GM12878 (cell line): ENCODE data around the gene FADD. TPM values are rescaled to one million over a fixed set of nuclear protein-coding genes. Genes with fewer than 3 reads are reported as not detected.

Experiments used
- ATAC-seq: fragments of 200-7000 bp; cut with Tn5 transposase; 3 replicates; pipeline ENCODE4 v1.9.1; 2020; ENCODE audit warnings: mild to moderate bottlenecking, moderate library complexity
- BruUV-seq: library from RNA; stranded (reverse); fragments of 400-500 nt; replicated peaks from 2 replicates; lab custom pipeline; 2021; lab: Mats Ljungman, UMichigan
- CTCF ChIA-PET: fragments of 300-600 bp; sonication (Branson Sonifier 250); formaldehyde crosslinking; extraction: SDS; loops from one replicate; lab custom pipeline; 2021; ENCODE audit warnings: inconsistent platforms; lab: Yijun Ruan, JAX
- POLR2A ChIA-PET: fragments of 350-600 bp; formaldehyde crosslinking; extraction: SDS; loops from one replicate; lab custom pipeline; 2021; ENCODE audit warnings: inconsistent platforms; lab: Charles Lee
- RAD21 ChIA-PET: fragments of 300-600 bp; sonication (Branson Sonifier 250); formaldehyde crosslinking; loops from one replicate; lab custom pipeline; 2023; ENCODE audit warnings: antibody characterized with exemption; ENCODE audit not compliant: unreplicated experiment; lab: Charles Lee
- SMC1A ChIA-PET: fragments of 300-600 bp; sonication (Branson Sonifier 250); formaldehyde crosslinking; loops from one replicate; lab custom pipeline; 2023; ENCODE audit not compliant: unreplicated experiment, uncharacterized antibody; lab: Charles Lee
- DNase-seq: peaks from one replicate; pipeline ENCODE4 v3.0.0-alpha.2; 2011; ENCODE audit warnings: low read depth, low spot score
- FAIRE-seq: peaks from 3 replicates; lab custom pipeline; 2011; peaks lifted over from hg19 to GRCh38; lab: Jason Lieb, UNC
- H2AFZ ChIP-seq: 2 replicates; pipeline ENCODE4 v1.6.0; 2011; ENCODE audit warnings: low read depth, low read length, control low read depth; ENCODE audit not compliant: control insufficient read depth
- H3K27ac ChIP-seq: 2 replicates; pipeline ENCODE4 v1.5.1; 2011; ENCODE audit warnings: control low read depth; ENCODE audit not compliant: control insufficient read depth, insufficient read depth
- H3K27me3 ChIP-seq, 2 experiments: replicated peaks in 1 of 2; 2 replicates each; pipeline versions ENCODE4 v1.6.0 to v1.6.1; 2011; ENCODE audit warnings: low read length in 1 of 2; ENCODE audit not compliant: control insufficient read depth in 2 of 2, insufficient read depth in 2 of 2
- H3K36me3 ChIP-seq, 2 experiments: 2 replicates each; pipeline ENCODE4 v1.5.1; 2011; ENCODE audit warnings: low read length in 1 of 2; ENCODE audit not compliant: control insufficient read depth in 2 of 2, insufficient read depth in 2 of 2
- H3K4me1 ChIP-seq: 2 replicates; pipeline ENCODE4 v1.6.1; 2011; ENCODE audit warnings: mild to moderate bottlenecking, low read length, moderate library complexity, mixed read lengths; ENCODE audit not compliant: control insufficient read depth, insufficient read depth
- H3K4me2 ChIP-seq: 2 replicates; pipeline ENCODE4 v1.6.0; 2011; ENCODE audit warnings: control low read depth; ENCODE audit not compliant: control insufficient read depth, insufficient read depth
- H3K4me3 ChIP-seq: fragments of 200-600 bp; sonication (generic); 2 replicates; pipeline ENCODE4 v1.5.1; 2016
- H3K79me2 ChIP-seq: 2 replicates; pipeline ENCODE4 v1.6.0; 2011; ENCODE audit warnings: low read length; ENCODE audit not compliant: control insufficient read depth, insufficient read depth
- H3K9ac ChIP-seq: 2 replicates; pipeline ENCODE4 v1.8.0; 2011; ENCODE audit warnings: low read length, control low read depth, mixed read lengths; ENCODE audit not compliant: control insufficient read depth, insufficient read depth
- H3K9me3 ChIP-seq: replicated peaks from 3 replicates; pipeline ENCODE4 v1.5.1; 2011; ENCODE audit warnings: mild to moderate bottlenecking, low read length; ENCODE audit not compliant: control insufficient read depth, insufficient read depth
- H4K20me1 ChIP-seq: 2 replicates; pipeline ENCODE4 v1.6.0; 2011; ENCODE audit not compliant: control insufficient read depth, insufficient read depth
- MYC ChIP-seq: IDR thresholded peaks from 2 replicates; pipeline ENCODE4 v1.6.1; 2011; ENCODE audit warnings: mild to moderate bottlenecking, low read length, moderate library complexity, inconsistent platforms; ENCODE audit not compliant: insufficient read depth, insufficient replicate concordance, insufficient read length, severe bottlenecking
- NR2F1 ChIP-seq: fragments of 450-650 bp; conservative IDR thresholded peaks from 2 replicates; pipeline ENCODE4 v1.6.1; 2017; ENCODE audit warnings: mild to moderate bottlenecking
- PAX5 ChIP-seq: IDR thresholded peaks from 2 replicates; pipeline ENCODE4 v1.6.1; 2011; ENCODE audit warnings: low read depth, low read length, borderline replicate concordance
- RUNX3 ChIP-seq: IDR thresholded peaks from 2 replicates; pipeline ENCODE4 v1.6.1; 2012; ENCODE audit warnings: low read length, inconsistent platforms
- TAF1 ChIP-seq: IDR thresholded peaks from 2 replicates; pipeline ENCODE4 v1.6.1; 2011; ENCODE audit warnings: mild to moderate bottlenecking, low read depth, low read length, borderline replicate concordance
- ZNF24 ChIP-seq: fragments of 450-650 bp; IDR thresholded peaks from 2 replicates; pipeline ENCODE4 v1.6.1; 2017; ENCODE audit warnings: antibody characterized with exemption, mild to moderate bottlenecking
- WGBS: methylation state at CpG from one replicate; pipeline ENCODE4 v1.1.6; 2016; ENCODE audit warnings: low lambda C conversion rate; ENCODE audit not compliant: insufficient replicate concordance, insufficient coverage; ENCODE audit errors: missing lambda C conversion rate; 5-methylcytosine and 5-hydroxymethylcytosine counted together
- in situ Hi-C: fragments of 300-500 bp; cut with MboI; formaldehyde crosslinking; loops from 9 replicates; pipeline ENCODE4 v1.14.3; 2018; ENCODE audit warnings: mixed read lengths
- intact Hi-C: fragments of 100-400 bp; cut with micrococcal nuclease; formaldehyde crosslinking; loops from one replicate; pipeline ENCODE4 v1.14.2; 2022; ENCODE audit not compliant: unreplicated experiment
- polyA plus RNA-seq, 11 experiments: library from polyadenylated mRNA; depleted of rRNA in 4 of 11; unstranded in 6 of 11; stranded (reverse) in 5 of 11; fragments of >200 nt; fragmentation: Nextera tagmentation in 4 of 11; fragmentation: Illumina TruSeq in 1 of 11; extraction: Ambion mirVana in 4 of 11; extraction: Trizol in 1 of 11; gene quantifications; 1 replicate in 1 of 11; 2 replicates in 10 of 11; pipeline versions ENCODE4 v1.2.1 to v1.2.3, GENCODE V29; 2011 to 2016; ENCODE audit warnings: inconsistent platforms in 2 of 11, missing spikeins in 2 of 11, low read depth in 1 of 11
- total RNA-seq, 4 experiments: library from RNA; depleted of rRNA in 3 of 4; stranded (reverse); fragments of >200 nt in 3 of 4; fragmentation: Illumina TruSeq in 1 of 4; extraction: Trizol in 1 of 4; gene quantifications; 2 replicates each; pipeline versions ENCODE4 v1.2.1 to v1.2.3, GENCODE V29; 2013 to 2021
- TF ChIP-seq, protein P1 (sequence below): fragments of 450-650 bp; conservative IDR thresholded peaks from 2 replicates; pipeline ENCODE4 v1.6.1; 2017; ENCODE audit warnings: mild to moderate bottlenecking, moderate library complexity
- TF ChIP-seq, protein P2 (sequence below): fragments of 450-650 bp; IDR thresholded peaks from 2 replicates; pipeline ENCODE4 v1.6.1; 2018; ENCODE audit warnings: mild to moderate bottlenecking, low read depth, moderate library complexity; ENCODE audit not compliant: partially characterized antibody

Gene FADD
- total and polyA plus RNA-seq, 10 of the 15 experiments (the other 5 are each of a cell fraction or from before 2014, with no cell fraction given), result 0.32 to 38.7 (median 21.8) TPM

DNA sequence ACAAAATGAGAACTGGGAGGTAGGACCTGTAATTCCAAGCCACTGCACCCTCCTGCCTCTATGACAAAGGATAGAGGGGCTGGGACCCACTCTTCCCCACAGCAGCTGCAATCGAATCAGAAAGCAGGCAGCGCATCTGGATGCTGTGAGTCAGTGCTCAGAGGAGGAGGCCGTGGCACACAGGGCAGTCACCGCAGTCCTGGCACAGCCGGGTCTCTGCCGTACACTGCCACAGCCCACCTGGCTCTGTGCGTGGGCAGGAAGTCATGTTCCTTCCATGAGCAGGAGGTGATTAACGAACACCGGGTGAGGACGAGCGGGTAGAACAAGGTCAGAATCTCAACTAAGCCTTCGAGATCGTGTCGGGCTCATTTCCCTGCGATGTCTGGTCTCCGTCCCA, 37.2 kb downstream of the FADD start:
- Histone ChIP-seq H3K9me3 (no peaks in the 10 kb centered on the region), H4K20me1 (no peaks in the 10 kb centered on the region; the same call in 1 of the 2 replicates), H3K4me3 (no peak overlapping the region), H3K9ac (no peak overlapping the region), H3K27me3 (peaks cover 0 to 2% of the 10 kb centered on the region in 2 experiments; a peak in 2 of 4 replicates), H3K4me2 (no peak overlapping the region), H3K79me2 (no peaks in the 10 kb centered on the region), H3K27ac (no peak overlapping the region), H3K36me3 (no peaks in the 10 kb centered on the region), H2AFZ (no peak overlapping the region), H3K4me1 (no peaks in the 10 kb centered on the region)
- ChIA-PET CTCF (no interaction called here), SMC1A (no interaction called here), POLR2A (no interaction called here), RAD21 (no interaction called here)
- FAIRE-seq, result no peak
- in situ Hi-C loops (no loop called here), intact Hi-C loops (no loop called here)
- no peak for ATAC-seq
- WGBS, result 76% methylated on average over 16 of the region's 16 CpGs
- no peak for TF ChIP-seq TAF1
- TF ChIP-seq, protein P1, sequence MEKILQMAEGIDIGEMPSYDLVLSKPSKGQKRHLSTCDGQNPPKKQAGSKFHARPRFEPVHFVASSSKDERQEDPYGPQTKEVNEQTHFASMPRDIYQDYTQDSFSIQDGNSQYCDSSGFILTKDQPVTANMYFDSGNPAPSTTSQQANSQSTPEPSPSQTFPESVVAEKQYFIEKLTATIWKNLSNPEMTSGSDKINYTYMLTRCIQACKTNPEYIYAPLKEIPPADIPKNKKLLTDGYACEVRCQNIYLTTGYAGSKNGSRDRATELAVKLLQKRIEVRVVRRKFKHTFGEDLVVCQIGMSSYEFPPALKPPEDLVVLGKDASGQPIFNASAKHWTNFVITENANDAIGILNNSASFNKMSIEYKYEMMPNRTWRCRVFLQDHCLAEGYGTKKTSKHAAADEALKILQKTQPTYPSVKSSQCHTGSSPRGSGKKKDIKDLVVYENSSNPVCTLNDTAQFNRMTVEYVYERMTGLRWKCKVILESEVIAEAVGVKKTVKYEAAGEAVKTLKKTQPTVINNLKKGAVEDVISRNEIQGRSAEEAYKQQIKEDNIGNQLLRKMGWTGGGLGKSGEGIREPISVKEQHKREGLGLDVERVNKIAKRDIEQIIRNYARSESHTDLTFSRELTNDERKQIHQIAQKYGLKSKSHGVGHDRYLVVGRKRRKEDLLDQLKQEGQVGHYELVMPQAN, result no peak
- DNase-seq, result no peak
- BruUV-seq, result no TSS peak

DNA sequence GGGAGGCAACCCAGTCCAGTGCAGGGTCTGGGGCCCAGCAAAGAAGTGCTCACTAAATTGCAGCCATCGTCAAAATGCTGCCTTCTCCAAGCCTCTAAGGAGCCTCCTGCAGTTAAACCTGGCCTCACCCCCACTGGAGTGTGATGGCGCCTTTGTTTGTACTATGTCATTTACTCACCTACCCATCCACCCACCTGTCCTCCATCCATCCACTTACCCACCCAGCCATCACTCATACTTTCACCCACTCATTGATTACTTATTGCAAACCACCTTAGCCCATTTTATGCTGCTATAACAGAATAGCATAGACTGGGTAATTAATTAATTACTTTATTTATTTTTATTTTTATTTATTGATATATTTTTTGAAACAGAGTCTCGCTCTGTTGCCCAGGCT, 38.6 kb downstream of the FADD start:
- no peaks in the 10 kb centered on the region for H3K79me2 ChIP-seq
- CTCF ChIA-PET, result no interaction called here
- TF ChIP-seq ZNF24 (no peak), RUNX3 (no peak), NR2F1 (no peak), MYC (no peak), PAX5 (no peak)
- TF ChIP-seq, protein P2, sequence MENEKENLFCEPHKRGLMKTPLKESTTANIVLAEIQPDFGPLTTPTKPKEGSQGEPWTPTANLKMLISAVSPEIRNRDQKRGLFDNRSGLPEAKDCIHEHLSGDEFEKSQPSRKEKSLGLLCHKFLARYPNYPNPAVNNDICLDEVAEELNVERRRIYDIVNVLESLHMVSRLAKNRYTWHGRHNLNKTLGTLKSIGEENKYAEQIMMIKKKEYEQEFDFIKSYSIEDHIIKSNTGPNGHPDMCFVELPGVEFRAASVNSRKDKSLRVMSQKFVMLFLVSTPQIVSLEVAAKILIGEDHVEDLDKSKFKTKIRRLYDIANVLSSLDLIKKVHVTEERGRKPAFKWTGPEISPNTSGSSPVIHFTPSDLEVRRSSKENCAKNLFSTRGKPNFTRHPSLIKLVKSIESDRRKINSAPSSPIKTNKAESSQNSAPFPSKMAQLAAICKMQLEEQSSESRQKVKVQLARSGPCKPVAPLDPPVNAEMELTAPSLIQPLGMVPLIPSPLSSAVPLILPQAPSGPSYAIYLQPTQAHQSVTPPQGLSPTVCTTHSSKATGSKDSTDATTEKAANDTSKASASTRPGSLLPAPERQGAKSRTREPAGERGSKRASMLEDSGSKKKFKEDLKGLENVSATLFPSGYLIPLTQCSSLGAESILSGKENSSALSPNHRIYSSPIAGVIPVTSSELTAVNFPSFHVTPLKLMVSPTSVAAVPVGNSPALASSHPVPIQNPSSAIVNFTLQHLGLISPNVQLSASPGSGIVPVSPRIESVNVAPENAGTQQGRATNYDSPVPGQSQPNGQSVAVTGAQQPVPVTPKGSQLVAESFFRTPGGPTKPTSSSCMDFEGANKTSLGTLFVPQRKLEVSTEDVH, result no peak
- H3K9me3 ChIP-seq, result no peaks in the 10 kb centered on the region; the same call in 2 of the 3 replicates
- ATAC-seq (no peak), DNase-seq (no peak), FAIRE-seq (no peak)
- no peak overlapping the region for H3K27ac ChIP-seq
- H3K9ac ChIP-seq, result no peak overlapping the region
- SMC1A ChIA-PET, result no interaction called here
- no peak overlapping the region for H3K4me3 ChIP-seq
- RAD21 ChIA-PET, result no interaction called here
- peaks cover 0 to 2% of the 10 kb centered on the region in 2 experiments; a peak in 3 of 4 replicates for H3K27me3 ChIP-seq
- H3K4me2 ChIP-seq, result no peak overlapping the region
- in situ Hi-C loops, result no loop called here
- H2AFZ ChIP-seq, result no peak overlapping the region
- H4K20me1 ChIP-seq, result no peaks in the 10 kb centered on the region; the same call in 1 of the 2 replicates
- intact Hi-C loops, result no loop called here
- H3K4me1 ChIP-seq, result no peaks in the 10 kb centered on the region
- no TSS peak for BruUV-seq
- no peaks in the 10 kb centered on the region for H3K36me3 ChIP-seq
- 53% methylated on average over 3 of the region's 3 CpGs for WGBS
- POLR2A ChIA-PET, result no interaction called here
